A549 treated with GW870086 at 1 μM for 4 hours (cell line): ENCODE data around the gene TTC36. TPM values are rescaled to one million over a fixed set of nuclear protein-coding genes. Genes with fewer than 3 reads are reported as not detected.

ENCODE experiments used
- total RNA-seq: library from RNA; stranded (reverse); fragments of 200-300 nt; extraction: Qiagen RNA extraction; gene quantifications from 5 replicates; pipeline ENCODE4 v1.2.3, GENCODE V29; 2022; ENCODE audit warnings: low read depth

TTC36 gene, protein sequence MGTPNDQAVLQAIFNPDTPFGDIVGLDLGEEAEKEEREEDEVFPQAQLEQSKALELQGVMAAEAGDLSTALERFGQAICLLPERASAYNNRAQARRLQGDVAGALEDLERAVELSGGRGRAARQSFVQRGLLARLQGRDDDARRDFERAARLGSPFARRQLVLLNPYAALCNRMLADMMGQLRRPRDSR
- total RNA-seq = not detected in 5 replicates

DNA sequence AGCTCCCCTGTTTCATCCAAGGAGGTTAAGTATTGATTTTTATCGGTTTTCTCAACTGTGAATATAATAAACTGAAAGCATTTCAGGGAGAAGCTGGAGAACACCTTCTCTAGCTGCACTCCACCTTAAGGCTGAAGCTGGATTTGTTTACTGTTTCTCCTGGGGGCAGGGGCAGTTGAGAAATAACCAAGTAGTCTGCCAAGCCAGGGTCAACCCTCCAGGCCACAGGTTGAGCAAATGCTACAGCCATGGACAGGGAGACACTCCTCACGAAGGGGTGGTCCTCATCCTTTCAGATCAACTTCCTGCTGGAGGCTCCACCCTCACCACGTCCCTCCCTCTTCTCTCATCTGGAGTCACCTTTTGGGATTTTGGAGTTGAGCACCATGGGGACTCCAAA is at the start of gene TTC36:
TSS of gene TTC36 (plus strand) at position 366 of the 400 bp plus-strand sequence. CDS start at position 387, 21 bp downstream.

GRCh38 chr11:118530683-118531596 is 3.7 kb downstream of the TTC36 start, which contains the start of gene TMEM25:
Gene TMEM25 (plus strand): TSS chr11:118531192. CDS start chr11:118531802, 610 bp downstream.

DNA sequence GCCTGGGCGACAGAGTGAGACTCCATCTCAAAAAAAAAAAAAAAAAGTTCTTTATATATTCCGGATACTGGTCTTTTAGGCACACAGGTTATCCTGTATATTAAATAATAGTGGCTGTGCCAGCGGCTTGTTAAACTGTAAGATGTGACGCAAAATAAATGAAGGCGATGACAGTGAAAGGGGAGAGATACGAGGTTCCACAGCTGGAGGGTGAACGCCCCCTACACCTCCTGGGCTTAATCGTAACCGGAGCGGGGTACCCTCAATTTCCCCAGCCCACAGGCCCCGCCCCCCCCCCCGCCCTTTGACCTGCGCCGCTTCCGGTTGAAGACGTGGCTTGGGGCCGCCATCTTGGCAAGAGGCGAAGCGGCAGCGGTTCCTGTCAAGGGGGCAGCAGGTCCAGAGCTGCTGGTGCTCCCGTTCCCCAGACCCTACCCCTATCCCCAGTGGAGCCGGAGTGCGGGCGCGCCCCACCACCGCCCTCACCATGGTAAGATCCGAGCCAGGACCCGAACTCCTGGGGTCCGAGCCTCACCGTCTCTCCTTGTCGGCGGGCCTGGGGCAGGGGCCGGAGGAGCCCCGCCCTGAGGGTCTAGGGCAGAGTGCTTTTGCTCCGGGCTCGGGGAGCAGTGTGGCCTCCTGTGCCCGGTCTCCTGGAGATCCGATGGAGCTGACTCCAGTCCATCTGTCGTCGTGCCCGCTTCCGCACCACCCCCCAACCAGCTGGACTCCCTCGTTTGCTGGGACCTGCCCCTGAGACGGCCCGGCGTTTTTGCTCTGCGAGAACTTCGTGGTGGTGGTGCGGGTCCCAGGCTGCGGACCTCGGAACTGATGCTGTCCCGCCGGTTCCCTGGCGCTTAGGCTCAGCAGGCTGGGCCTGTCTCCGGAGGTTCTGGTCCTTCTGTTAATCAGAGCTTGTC is 45.0 kb downstream of the TTC36 start, which contains the start of gene ARCN1:
TSS of gene ARCN1 (plus strand) at position 349 of the 920 bp plus-strand sequence. CDS start at position 488, 139 bp downstream.

Other genes starting within 250 kb of the TTC36 start
- gene CD3E, start 222.7 kb upstream of the TTC36 start, total RNA-seq = not detected in 5 replicates
- gene CD3D, start 184.8 kb upstream of the TTC36 start, total RNA-seq = not detected in 5 replicates
- gene CD3G, start 183.1 kb upstream of the TTC36 start, total RNA-seq = not detected in 5 replicates
- gene UBE4A, start 167.9 kb upstream of the TTC36 start, total RNA-seq = 8.0 to 11.4 TPM (median 9.9 TPM) in 5 replicates
- 168 to 215 TPM (median 195 TPM) in 5 replicates for gene ATP5MG, start 125.9 kb upstream of the TTC36 start, total RNA-seq
- 7.9 to 13.1 TPM (median 12.6 TPM) in 5 replicates for gene KMT2A, start 91.0 kb upstream of the TTC36 start, total RNA-seq
- 0.40 to 0.67 TPM (median 0.59 TPM) in 5 replicates for gene TMEM25, start 3.7 kb downstream of the TTC36 start, total RNA-seq
- gene IFT46, start 38.5 kb downstream of the TTC36 start, total RNA-seq = 15.8 to 17.7 TPM (median 16.4 TPM) in 5 replicates
- 84.4 to 96.1 TPM (median 94.7 TPM) in 5 replicates for gene ARCN1, start 44.9 kb downstream of the TTC36 start, total RNA-seq
- gene PHLDB1, start 80.1 kb downstream of the TTC36 start, total RNA-seq = 7.0 to 9.8 TPM (median 7.5 TPM) in 5 replicates
- not detected in 5 replicates for gene TREH, start 152.2 kb downstream of the TTC36 start, total RNA-seq